Measurements from ENCODE around the gene BST2.

DNA sequence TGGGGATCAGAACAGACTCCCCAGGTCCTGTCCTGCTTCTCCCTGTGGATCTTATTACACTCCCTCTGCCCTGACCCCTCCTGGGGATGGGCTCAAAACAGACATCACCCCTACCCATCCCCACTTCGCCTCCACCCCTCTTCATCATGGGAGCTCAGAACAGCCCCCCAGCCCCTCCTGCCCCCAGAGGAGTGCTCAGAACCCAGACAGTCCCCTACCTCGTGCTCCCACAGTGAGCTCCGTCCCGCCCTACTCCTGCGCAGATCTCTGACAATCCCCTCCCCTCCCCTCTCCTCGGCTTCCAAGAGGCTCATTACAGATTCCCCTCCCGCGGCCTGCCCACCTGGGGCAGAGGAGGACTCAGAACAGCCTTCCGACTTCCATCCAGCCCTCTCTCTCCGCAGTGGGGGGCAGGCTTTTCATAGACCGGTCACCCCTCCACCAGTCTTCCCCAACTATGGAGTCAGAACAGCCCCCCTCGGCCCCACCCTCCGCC lies 49.2 kb upstream of the BST2 start:
- TF ChIP-seq, protein P1, sequence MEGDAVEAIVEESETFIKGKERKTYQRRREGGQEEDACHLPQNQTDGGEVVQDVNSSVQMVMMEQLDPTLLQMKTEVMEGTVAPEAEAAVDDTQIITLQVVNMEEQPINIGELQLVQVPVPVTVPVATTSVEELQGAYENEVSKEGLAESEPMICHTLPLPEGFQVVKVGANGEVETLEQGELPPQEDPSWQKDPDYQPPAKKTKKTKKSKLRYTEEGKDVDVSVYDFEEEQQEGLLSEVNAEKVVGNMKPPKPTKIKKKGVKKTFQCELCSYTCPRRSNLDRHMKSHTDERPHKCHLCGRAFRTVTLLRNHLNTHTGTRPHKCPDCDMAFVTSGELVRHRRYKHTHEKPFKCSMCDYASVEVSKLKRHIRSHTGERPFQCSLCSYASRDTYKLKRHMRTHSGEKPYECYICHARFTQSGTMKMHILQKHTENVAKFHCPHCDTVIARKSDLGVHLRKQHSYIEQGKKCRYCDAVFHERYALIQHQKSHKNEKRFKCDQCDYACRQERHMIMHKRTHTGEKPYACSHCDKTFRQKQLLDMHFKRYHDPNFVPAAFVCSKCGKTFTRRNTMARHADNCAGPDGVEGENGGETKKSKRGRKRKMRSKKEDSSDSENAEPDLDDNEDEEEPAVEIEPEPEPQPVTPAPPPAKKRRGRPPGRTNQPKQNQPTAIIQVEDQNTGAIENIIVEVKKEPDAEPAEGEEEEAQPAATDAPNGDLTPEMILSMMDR (IDR thresholded peaks at IDR 0.05): no peak
- no peak for TF ChIP-seq POLR2A (IDR thresholded peaks at IDR 0.05)
